NB4 (cell line): Measurements from ENCODE around the gene CHAT.

Experiments used
- CTCF ChIP-seq: IDR thresholded peaks from one replicate; pipeline ENCODE4 v1.5.1; 2012; ENCODE audit warnings: low read depth, low read length
- POLR2A ChIP-seq: IDR thresholded peaks from 2 replicates; pipeline ENCODE4 v1.6.1; 2011; ENCODE audit warnings: mild to moderate bottlenecking; ENCODE audit not compliant: insufficient read length; ENCODE audit errors: extremely low read depth

DNA sequence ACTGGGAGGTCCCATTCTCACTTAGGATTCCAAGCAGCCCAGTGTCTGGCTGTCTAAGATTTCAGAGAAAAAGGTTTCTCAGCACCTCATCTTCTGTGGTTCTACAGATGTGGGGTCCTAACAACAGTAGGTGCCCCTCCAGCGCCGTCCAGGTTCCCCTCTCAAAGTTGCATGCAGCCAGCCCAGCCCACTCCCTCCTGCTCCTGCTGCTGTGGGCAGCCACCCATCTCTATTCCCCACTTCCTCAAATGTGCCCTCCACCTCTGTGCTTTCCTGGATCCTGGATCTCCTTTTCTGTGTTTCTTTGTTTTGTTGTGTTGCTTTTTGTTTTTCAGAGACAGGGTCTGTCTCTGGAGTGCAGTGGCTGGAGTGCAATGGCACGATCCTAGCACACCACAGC is 17.0 kb upstream of the CHAT start:
- no peak for TF ChIP-seq CTCF
- TF ChIP-seq POLR2A, result no peak
